GM12878 (cell line): ENCODE data around the gene RAPGEF4. TPM values are rescaled to one million over a fixed set of nuclear protein-coding genes. Genes with fewer than 3 reads are reported as not detected.

Source experiments
- ATAC-seq: fragments of 200-7000 bp; cut with Tn5 transposase; 3 replicates; pipeline ENCODE4 v1.9.1; 2020; ENCODE audit warnings: mild to moderate bottlenecking, moderate library complexity
- BruUV-seq: library from RNA; stranded (reverse); fragments of 400-500 nt; replicated peaks from 2 replicates; lab custom pipeline; 2021; lab: Mats Ljungman, UMichigan
- CTCF ChIA-PET: fragments of 300-600 bp; sonication (Branson Sonifier 250); formaldehyde crosslinking; extraction: SDS; loops from one replicate; lab custom pipeline; 2021; ENCODE audit warnings: inconsistent platforms; lab: Yijun Ruan, JAX
- POLR2A ChIA-PET: fragments of 350-600 bp; formaldehyde crosslinking; extraction: SDS; loops from one replicate; lab custom pipeline; 2021; ENCODE audit warnings: inconsistent platforms; lab: Charles Lee
- RAD21 ChIA-PET: fragments of 300-600 bp; sonication (Branson Sonifier 250); formaldehyde crosslinking; loops from one replicate; lab custom pipeline; 2023; ENCODE audit warnings: antibody characterized with exemption; ENCODE audit not compliant: unreplicated experiment; lab: Charles Lee
- SMC1A ChIA-PET: fragments of 300-600 bp; sonication (Branson Sonifier 250); formaldehyde crosslinking; loops from one replicate; lab custom pipeline; 2023; ENCODE audit not compliant: unreplicated experiment, uncharacterized antibody; lab: Charles Lee
- DNase-seq: peaks from one replicate; pipeline ENCODE4 v3.0.0-alpha.2; 2011; ENCODE audit warnings: low read depth, low spot score
- FAIRE-seq: peaks from 3 replicates; lab custom pipeline; 2011; peaks lifted over from hg19 to GRCh38; lab: Jason Lieb, UNC
- H2AFZ ChIP-seq: 2 replicates; pipeline ENCODE4 v1.6.0; 2011; ENCODE audit warnings: low read depth, low read length, control low read depth; ENCODE audit not compliant: control insufficient read depth
- H3K27ac ChIP-seq: 2 replicates; pipeline ENCODE4 v1.5.1; 2011; ENCODE audit warnings: control low read depth; ENCODE audit not compliant: control insufficient read depth, insufficient read depth
- H3K27me3 ChIP-seq, 2 experiments: replicated peaks in 1 of 2; 2 replicates each; pipeline versions ENCODE4 v1.6.0 to v1.6.1; 2011; ENCODE audit warnings: low read length in 1 of 2; ENCODE audit not compliant: control insufficient read depth in 2 of 2, insufficient read depth in 2 of 2
- H3K36me3 ChIP-seq, 2 experiments: 2 replicates each; pipeline ENCODE4 v1.5.1; 2011; ENCODE audit warnings: low read length in 1 of 2; ENCODE audit not compliant: control insufficient read depth in 2 of 2, insufficient read depth in 2 of 2
- H3K4me1 ChIP-seq: 2 replicates; pipeline ENCODE4 v1.6.1; 2011; ENCODE audit warnings: mild to moderate bottlenecking, low read length, moderate library complexity, mixed read lengths; ENCODE audit not compliant: control insufficient read depth, insufficient read depth
- H3K4me2 ChIP-seq: 2 replicates; pipeline ENCODE4 v1.6.0; 2011; ENCODE audit warnings: control low read depth; ENCODE audit not compliant: control insufficient read depth, insufficient read depth
- H3K4me3 ChIP-seq: fragments of 200-600 bp; sonication (generic); 2 replicates; pipeline ENCODE4 v1.5.1; 2016
- H3K79me2 ChIP-seq: 2 replicates; pipeline ENCODE4 v1.6.0; 2011; ENCODE audit warnings: low read length; ENCODE audit not compliant: control insufficient read depth, insufficient read depth
- H3K9ac ChIP-seq: 2 replicates; pipeline ENCODE4 v1.8.0; 2011; ENCODE audit warnings: low read length, control low read depth, mixed read lengths; ENCODE audit not compliant: control insufficient read depth, insufficient read depth
- H3K9me3 ChIP-seq: replicated peaks from 3 replicates; pipeline ENCODE4 v1.5.1; 2011; ENCODE audit warnings: mild to moderate bottlenecking, low read length; ENCODE audit not compliant: control insufficient read depth, insufficient read depth
- H4K20me1 ChIP-seq: 2 replicates; pipeline ENCODE4 v1.6.0; 2011; ENCODE audit not compliant: control insufficient read depth, insufficient read depth
- CHD1 ChIP-seq: IDR thresholded peaks from 2 replicates; pipeline ENCODE4 v1.6.1; 2012; ENCODE audit warnings: low read depth, low read length, improper control_type of control experiment
- FOS ChIP-seq: IDR thresholded peaks from 3 replicates; pipeline ENCODE4 v1.6.1; 2011; ENCODE audit warnings: borderline replicate concordance; ENCODE audit not compliant: insufficient read length; ENCODE audit errors: extremely low read depth
- IRF4 ChIP-seq: IDR thresholded peaks from 2 replicates; pipeline ENCODE4 v1.6.1; 2011; ENCODE audit warnings: low read depth, low read length
- MTA2 ChIP-seq: fragments of 450-650 bp; IDR thresholded peaks from 2 replicates; pipeline ENCODE4 v1.6.1; 2016; ENCODE audit warnings: low read depth, mild to moderate bottlenecking, moderate library complexity
- MYB ChIP-seq: fragments of 150-350 bp; IDR thresholded peaks from 2 replicates; pipeline ENCODE4 v1.6.1; 2014; ENCODE audit warnings: mild to moderate bottlenecking, low read depth, low read length, borderline replicate concordance
- NFYA ChIP-seq: IDR thresholded peaks from 2 replicates; pipeline ENCODE4 v1.6.1; 2011; ENCODE audit warnings: low read depth, mild to moderate bottlenecking, low read length, improper control_type of control experiment, borderline replicate concordance
- POLR2A ChIP-seq: IDR thresholded peaks from 2 replicates; pipeline ENCODE4 v1.6.1; 2011; ENCODE audit warnings: low read depth, mild to moderate bottlenecking, low read length
- POLR2AphosphoS2 ChIP-seq: IDR thresholded peaks from 2 replicates; pipeline ENCODE4 v1.6.1; 2011; ENCODE audit warnings: low read depth, mild to moderate bottlenecking, low read length, improper control_type of control experiment, moderate library complexity
- POU2F2 ChIP-seq: IDR thresholded peaks from 3 replicates; pipeline ENCODE4 v1.6.1; 2011; ENCODE audit warnings: low read depth, mild to moderate bottlenecking, low read length, borderline replicate concordance
- RAD21 ChIP-seq: IDR thresholded peaks from 2 replicates; pipeline ENCODE4 v1.6.1; 2011; ENCODE audit warnings: mild to moderate bottlenecking, low read depth, low read length, moderate library complexity; ENCODE audit not compliant: insufficient read depth
- SIN3A ChIP-seq: IDR thresholded peaks from 2 replicates; pipeline ENCODE4 v1.6.1; 2012; ENCODE audit warnings: low read depth, low read length, improper control_type of control experiment
- SMARCA5 ChIP-seq: fragments of 450-650 bp; IDR thresholded peaks from 2 replicates; pipeline ENCODE4 v1.6.1; 2017; ENCODE audit warnings: mild to moderate bottlenecking
- SMC3 ChIP-seq: IDR thresholded peaks from 2 replicates; pipeline ENCODE4 v1.6.1; 2011; ENCODE audit warnings: low read length, improper control_type of control experiment, borderline replicate concordance
- STAT1 ChIP-seq: fragments of 450-650 bp; conservative IDR thresholded peaks from 2 replicates; pipeline ENCODE4 v1.6.1; 2014; ENCODE audit warnings: antibody characterized with exemption, mild to moderate bottlenecking
- TCF3 ChIP-seq: IDR thresholded peaks from 2 replicates; pipeline ENCODE4 v1.6.1; 2012; ENCODE audit warnings: low read depth, mild to moderate bottlenecking, low read length, borderline replicate concordance; ENCODE audit not compliant: insufficient read depth
- YY1 ChIP-seq: IDR thresholded peaks from 2 replicates; pipeline ENCODE4 v1.6.1; 2011; ENCODE audit warnings: low read depth, mild to moderate bottlenecking, low read length
- ZNF24 ChIP-seq: fragments of 450-650 bp; IDR thresholded peaks from 2 replicates; pipeline ENCODE4 v1.6.1; 2017; ENCODE audit warnings: antibody characterized with exemption, mild to moderate bottlenecking
- WGBS: methylation state at CpG from one replicate; pipeline ENCODE4 v1.1.6; 2016; ENCODE audit warnings: low lambda C conversion rate; ENCODE audit not compliant: insufficient replicate concordance, insufficient coverage; ENCODE audit errors: missing lambda C conversion rate; 5-methylcytosine and 5-hydroxymethylcytosine counted together
- in situ Hi-C: fragments of 300-500 bp; cut with MboI; formaldehyde crosslinking; loops from 9 replicates; pipeline ENCODE4 v1.14.3; 2018; ENCODE audit warnings: mixed read lengths
- intact Hi-C: fragments of 100-400 bp; cut with micrococcal nuclease; formaldehyde crosslinking; loops from one replicate; pipeline ENCODE4 v1.14.2; 2022; ENCODE audit not compliant: unreplicated experiment
- polyA plus RNA-seq, 11 experiments: library from polyadenylated mRNA; depleted of rRNA in 4 of 11; unstranded in 6 of 11; stranded (reverse) in 5 of 11; fragments of >200 nt; fragmentation: Nextera tagmentation in 4 of 11; fragmentation: Illumina TruSeq in 1 of 11; extraction: Ambion mirVana in 4 of 11; extraction: Trizol in 1 of 11; gene quantifications; 1 replicate in 1 of 11; 2 replicates in 10 of 11; pipeline versions ENCODE4 v1.2.1 to v1.2.3, GENCODE V29; 2011 to 2016; ENCODE audit warnings: inconsistent platforms in 2 of 11, missing spikeins in 2 of 11, low read depth in 1 of 11
- total RNA-seq, 4 experiments: library from RNA; depleted of rRNA in 3 of 4; stranded (reverse); fragments of >200 nt in 3 of 4; fragmentation: Illumina TruSeq in 1 of 4; extraction: Trizol in 1 of 4; gene quantifications; 2 replicates each; pipeline versions ENCODE4 v1.2.1 to v1.2.3, GENCODE V29; 2013 to 2021
- TF ChIP-seq, protein P1 (sequence below): IDR thresholded peaks from 2 replicates; pipeline ENCODE4 v1.6.1; 2012; ENCODE audit warnings: low read depth, low read length, improper control_type of control experiment
- TF ChIP-seq, protein P2 (sequence below), 3 experiments: IDR thresholded peaks in 2 of 3; conservative IDR thresholded peaks in 1 of 3; 2 replicates each; pipeline ENCODE4 v1.5.1; 2011; ENCODE audit warnings: low read depth in 3 of 3, low read length in 3 of 3, mild to moderate bottlenecking in 3 of 3, control low read depth in 2 of 3, moderate library complexity in 2 of 3, inconsistent platforms in 1 of 3, mixed read lengths in 1 of 3; ENCODE audit not compliant: control insufficient read depth in 2 of 3, insufficient read depth in 1 of 3; ENCODE audit errors: extremely low read depth in 1 of 3

The RAPGEF4 gene
- total and polyA plus RNA-seq, 10 of the 15 experiments (the other 5 are each of a cell fraction or from before 2014, with no cell fraction given): 0.18 TPM; not detected in 8

DNA sequence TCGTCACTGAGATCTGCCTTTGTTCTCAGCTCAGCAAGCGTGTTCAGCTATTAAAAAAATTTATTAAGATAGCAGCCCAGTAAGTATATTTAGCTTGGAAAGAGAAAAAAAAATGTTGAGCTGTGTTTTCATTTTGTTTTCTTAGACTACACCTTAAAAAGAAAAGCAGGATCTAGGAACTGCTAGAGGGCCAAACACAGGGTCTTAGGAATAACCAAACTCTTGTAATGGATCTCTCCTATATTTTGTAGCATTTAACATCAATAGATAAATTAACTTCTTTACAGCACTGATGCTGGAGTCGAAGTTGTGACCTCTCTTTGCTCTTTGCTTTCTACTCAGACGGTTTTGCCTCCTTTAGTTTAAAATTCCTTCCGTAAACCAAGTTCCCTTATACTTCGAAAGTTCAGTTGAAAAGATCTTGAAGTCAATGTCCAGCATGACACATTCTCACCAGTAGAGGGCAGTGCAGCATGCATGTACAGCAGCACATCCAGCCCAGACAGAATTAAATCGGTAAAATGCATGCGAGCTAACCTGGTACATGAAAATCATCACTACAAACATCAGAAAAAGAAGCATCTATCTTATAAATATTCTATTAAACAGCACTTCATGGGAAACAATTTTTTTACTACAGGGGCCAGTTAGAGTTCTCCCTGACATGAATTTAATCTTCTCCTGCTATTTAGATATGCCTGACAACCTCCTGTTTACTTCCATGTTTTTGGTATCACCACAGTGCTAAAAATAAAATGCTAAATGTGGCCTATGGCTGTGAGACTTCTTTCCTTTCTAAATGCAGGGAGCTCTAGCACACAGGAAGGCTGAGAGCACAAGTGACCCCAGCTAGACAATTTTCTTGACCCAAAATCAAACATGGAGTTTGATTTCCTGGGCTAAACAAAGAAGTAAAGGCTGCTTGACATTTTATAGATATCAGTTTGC lies 291.8 kb downstream of the RAPGEF4 start:
- H3K27ac ChIP-seq: no peak overlapping the region
- ChIA-PET POLR2A (no interaction called here), RAD21 (interaction anchor here (0.7 to 3.9 kb wide), 9 partner anchors 154 to 1314 kb away, joined by 3 to 42 read pairs (median 5); no protein-coding TSS in a partner anchor), SMC1A (interaction anchor here (0.7 to 5.9 kb wide), 13 partner anchors 11 to 548 kb away, joined by 3 to 62 read pairs (median 4); no protein-coding TSS in a partner anchor), CTCF (interaction anchor here (0.6 to 6.9 kb wide), 40 partner anchors 10 to 1314 kb away, joined by 3 to 132 read pairs (median 5); no protein-coding TSS in a partner anchor)
- ATAC-seq (peak; percentile 85), FAIRE-seq (peak; percentile 99), DNase-seq (peak; percentile 41)
- H3K9me3 ChIP-seq: no peaks in the 10 kb centered on the region
- no peaks in the 10 kb centered on the region for H3K36me3 ChIP-seq
- peaks cover 0 to 2% of the 10 kb centered on the region in 2 experiments; a peak in 2 of 4 replicates for H3K27me3 ChIP-seq
- TF ChIP-seq POLR2A (no peak), YY1 (peak; percentile 59; the same call in 1 of the 2 replicates), FOS (no peak), SIN3A (no peak), IRF4 (0 out of 2 replicates have a peak, but pooled peaks have one; percentile 25), SMARCA5 (no peak), TCF3 (no peak), RAD21 (peak; percentile 98), CHD1 (no peak), POLR2AphosphoS2 (no peak), MTA2 (no peak), SMC3 (peak; percentile 88), POU2F2 (peak; percentile 67; the same call in 1 of the 3 replicates), NFYA (no peak), MYB (no peak), STAT1 (no peak), ZNF24 (no peak)
- TF ChIP-seq, protein P1, sequence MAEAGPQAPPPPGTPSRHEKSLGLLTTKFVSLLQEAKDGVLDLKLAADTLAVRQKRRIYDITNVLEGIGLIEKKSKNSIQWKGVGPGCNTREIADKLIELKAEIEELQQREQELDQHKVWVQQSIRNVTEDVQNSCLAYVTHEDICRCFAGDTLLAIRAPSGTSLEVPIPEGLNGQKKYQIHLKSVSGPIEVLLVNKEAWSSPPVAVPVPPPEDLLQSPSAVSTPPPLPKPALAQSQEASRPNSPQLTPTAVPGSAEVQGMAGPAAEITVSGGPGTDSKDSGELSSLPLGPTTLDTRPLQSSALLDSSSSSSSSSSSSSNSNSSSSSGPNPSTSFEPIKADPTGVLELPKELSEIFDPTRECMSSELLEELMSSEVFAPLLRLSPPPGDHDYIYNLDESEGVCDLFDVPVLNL: no peak
- TF ChIP-seq, protein P2, sequence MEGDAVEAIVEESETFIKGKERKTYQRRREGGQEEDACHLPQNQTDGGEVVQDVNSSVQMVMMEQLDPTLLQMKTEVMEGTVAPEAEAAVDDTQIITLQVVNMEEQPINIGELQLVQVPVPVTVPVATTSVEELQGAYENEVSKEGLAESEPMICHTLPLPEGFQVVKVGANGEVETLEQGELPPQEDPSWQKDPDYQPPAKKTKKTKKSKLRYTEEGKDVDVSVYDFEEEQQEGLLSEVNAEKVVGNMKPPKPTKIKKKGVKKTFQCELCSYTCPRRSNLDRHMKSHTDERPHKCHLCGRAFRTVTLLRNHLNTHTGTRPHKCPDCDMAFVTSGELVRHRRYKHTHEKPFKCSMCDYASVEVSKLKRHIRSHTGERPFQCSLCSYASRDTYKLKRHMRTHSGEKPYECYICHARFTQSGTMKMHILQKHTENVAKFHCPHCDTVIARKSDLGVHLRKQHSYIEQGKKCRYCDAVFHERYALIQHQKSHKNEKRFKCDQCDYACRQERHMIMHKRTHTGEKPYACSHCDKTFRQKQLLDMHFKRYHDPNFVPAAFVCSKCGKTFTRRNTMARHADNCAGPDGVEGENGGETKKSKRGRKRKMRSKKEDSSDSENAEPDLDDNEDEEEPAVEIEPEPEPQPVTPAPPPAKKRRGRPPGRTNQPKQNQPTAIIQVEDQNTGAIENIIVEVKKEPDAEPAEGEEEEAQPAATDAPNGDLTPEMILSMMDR (IDR thresholded peaks at IDR 0.05 in 2 of 3, conservative IDR thresholded peaks at IDR 0.05 in 1 of 3; ENCODE audit: control insufficient read depth in 2 of 3, extremely low read depth in 1 of 3, insufficient read depth in 1 of 3, low read depth in 3 of 3, low read length in 3 of 3): peak; percentile 84 to 95 (median 92)
- H3K4me3 ChIP-seq: no peak overlapping the region
- H3K79me2 ChIP-seq: no peaks in the 10 kb centered on the region
- in situ Hi-C loops (loop anchor here (5.0 kb wide), 1 partner anchor 185 kb away; no protein-coding TSS in a partner anchor), intact Hi-C loops (loop anchor here (1.0 to 10.0 kb wide), 4 partner anchors 183 to 1315 kb away; no protein-coding TSS in a partner anchor)
- no TSS peak for BruUV-seq
- no peaks in the 10 kb centered on the region for H4K20me1 ChIP-seq
- H3K9ac ChIP-seq: no peak overlapping the region
- H3K4me2 ChIP-seq: no peak overlapping the region
- H3K4me1 ChIP-seq: no peaks in the 10 kb centered on the region
- no peak overlapping the region for H2AFZ ChIP-seq
- 14% methylated on average over 8 of the region's 8 CpGs for WGBS
